HUES64 (cell line): ENCODE results near the gene ADGRA3.

Source experiments
- H3K27ac ChIP-seq: 2 replicates; pipeline ENCODE4 v1.7.0; 2013; ENCODE audit warnings: low read depth, low read length, inconsistent platforms
- H3K27me3 ChIP-seq: 2 replicates; pipeline ENCODE4 v1.6.1; 2013; ENCODE audit warnings: mild to moderate bottlenecking, low read length; ENCODE audit not compliant: insufficient read depth
- H3K36me3 ChIP-seq: 2 replicates; pipeline ENCODE4 v1.6.1; 2013; ENCODE audit warnings: mild to moderate bottlenecking, low read length; ENCODE audit not compliant: insufficient read depth
- H3K4me1 ChIP-seq: 2 replicates; pipeline ENCODE4 v1.6.1; 2013; ENCODE audit warnings: mild to moderate bottlenecking, low read length, moderate library complexity; ENCODE audit not compliant: insufficient read depth
- H3K4me3 ChIP-seq: 2 replicates; pipeline ENCODE4 v1.5.1; 2013; ENCODE audit warnings: mild to moderate bottlenecking, low read length, moderate library complexity
- H3K9ac ChIP-seq: 2 replicates; pipeline ENCODE4 v1.6.1; 2013; ENCODE audit warnings: mild to moderate bottlenecking, low read depth, low read length
- H3K9me3 ChIP-seq: 2 replicates; pipeline ENCODE4 v1.6.1; 2013; ENCODE audit warnings: low read depth, low read length; ENCODE audit not compliant: insufficient read depth
- WGBS: fragments of 150-250, 120-280 bp; methylation state at CpG from one replicate; pipeline ENCODE4 v1.1.7; 2013; ENCODE audit warnings: missing lambda C conversion rate; 5-methylcytosine and 5-hydroxymethylcytosine counted together

ADGRA3 gene

GRCh38 chr4:22531311-22532019, 15.6 kb upstream of the ADGRA3 start:
- Histone ChIP-seq H3K4me1 (no peaks in the 10 kb centered on the region), H3K4me3 (no peak overlapping the region), H3K27ac (no peak overlapping the region), H3K9me3 (peaks cover 23% of the 10 kb centered on the region), H3K9ac (no peak overlapping the region), H3K27me3 (no peaks in the 10 kb centered on the region), H3K36me3 (no peaks in the 10 kb centered on the region)
- 87% methylated on average over 4 of the region's 4 CpGs for WGBS

- Histone ChIP-seq H3K9me3 (no peaks in the 10 kb centered on the region), H3K4me1 (peaks cover 13% of the 10 kb centered on the region), H3K27me3 (no peaks in the 10 kb centered on the region), H3K36me3 (no peaks in the 10 kb centered on the region), H3K9ac (no peak overlapping the region), H3K4me3 (no peak overlapping the region), H3K27ac (no peak overlapping the region)
- 98% methylated on average over 3 of the region's 3 CpGs for WGBS
Observed at GRCh38 chr4:22524895-22525294, 9.0 kb upstream of the ADGRA3 start.

GRCh38 chr4:22522706-22523501, 7.0 kb upstream of the ADGRA3 start:
- WGBS = 41% methylated on average over 9 of the region's 9 CpGs
- no peak overlapping the region for H3K9ac ChIP-seq
- H3K27me3 ChIP-seq = no peaks in the 10 kb centered on the region
- no peaks in the 10 kb centered on the region for H3K36me3 ChIP-seq
- no peak overlapping the region; the same call in 1 of the 2 replicates for H3K27ac ChIP-seq
- no peaks in the 10 kb centered on the region for H3K9me3 ChIP-seq
- no peak overlapping the region for H3K4me3 ChIP-seq
- H3K4me1 ChIP-seq = peaks cover 13% of the 10 kb centered on the region

GRCh38 chr4:22522206-22522605, 6.3 kb upstream of the ADGRA3 start:
- peaks cover 13% of the 10 kb centered on the region for H3K4me1 ChIP-seq
- H3K9me3 ChIP-seq = no peaks in the 10 kb centered on the region
- H3K27ac ChIP-seq = no peak overlapping the region
- no peaks in the 10 kb centered on the region for H3K27me3 ChIP-seq
- no peak overlapping the region for H3K4me3 ChIP-seq
- no peak overlapping the region for H3K9ac ChIP-seq
- no peaks in the 10 kb centered on the region for H3K36me3 ChIP-seq
- WGBS = 92% methylated on average over 2 of the region's 2 CpGs

- H3K27me3 ChIP-seq = no peaks in the 10 kb centered on the region
- H3K9me3 ChIP-seq = no peaks in the 10 kb centered on the region
- peaks cover 19% of the 10 kb centered on the region for H3K4me1 ChIP-seq
- no peak overlapping the region for H3K9ac ChIP-seq
- no peaks in the 10 kb centered on the region for H3K36me3 ChIP-seq
- H3K27ac ChIP-seq = no peak overlapping the region
- H3K4me3 ChIP-seq = no peak overlapping the region
Observed at GRCh38 chr4:22521240-22521639, 5.4 kb upstream of the ADGRA3 start.

- H3K4me1 ChIP-seq = peaks cover 14% of the 10 kb centered on the region
- peak overlapping the region; percentile 97 for H3K9ac ChIP-seq
- H3K4me3 ChIP-seq = peak overlapping the region; percentile 74
- H3K27ac ChIP-seq = peak overlapping the region; percentile 93
- H3K36me3 ChIP-seq = no peaks in the 10 kb centered on the region
- H3K27me3 ChIP-seq = no peaks in the 10 kb centered on the region
- no peaks in the 10 kb centered on the region for H3K9me3 ChIP-seq
- WGBS = under 1% methylated on average over 80 of the region's 80 CpGs
Observed at GRCh38 chr4:22515145-22515887, 550 bp downstream of the ADGRA3 start.

GRCh38 chr4:22514481-22514880, 1.4 kb downstream of the ADGRA3 start:
- Histone ChIP-seq H3K4me3 (peak overlapping the region; percentile 74), H3K9ac (peak overlapping the region; percentile 97)

GRCh38 chr4:22514001-22514400, 1.9 kb downstream of the ADGRA3 start:
- Histone ChIP-seq H3K4me3 (peak overlapping the region; percentile 74), H3K27me3 (no peaks in the 10 kb centered on the region), H3K4me1 (peaks cover 14% of the 10 kb centered on the region), H3K9me3 (no peaks in the 10 kb centered on the region), H3K27ac (no peak overlapping the region), H3K9ac (peak overlapping the region; percentile 97), H3K36me3 (no peaks in the 10 kb centered on the region)
- WGBS = 56% methylated on average over 6 of the region's 6 CpGs

More at GRCh38 chr4:22514481-22514880, 1.4 kb downstream of the ADGRA3 start:
- Histone ChIP-seq H3K9me3 (no peaks in the 10 kb centered on the region), H3K27ac (peak overlapping the region; percentile 85), H3K27me3 (no peaks in the 10 kb centered on the region), H3K4me1 (peaks cover 14% of the 10 kb centered on the region), H3K36me3 (no peaks in the 10 kb centered on the region)
- WGBS = 4% methylated on average over 8 of the region's 8 CpGs

GRCh38 chr4:22512306-22512705, 3.6 kb downstream of the ADGRA3 start:
- H3K36me3 ChIP-seq = no peaks in the 10 kb centered on the region
- H3K9me3 ChIP-seq = no peaks in the 10 kb centered on the region
- 94% methylated on average over 2 of the region's 2 CpGs for WGBS
- H3K27me3 ChIP-seq = no peaks in the 10 kb centered on the region
- H3K9ac ChIP-seq = no peak overlapping the region
- no peak overlapping the region for H3K4me3 ChIP-seq
- H3K4me1 ChIP-seq = peaks cover 31% of the 10 kb centered on the region
- H3K27ac ChIP-seq = no peak overlapping the region

GRCh38 chr4:22510750-22511149, 5.1 kb downstream of the ADGRA3 start:
- H3K27ac ChIP-seq = no peak overlapping the region
- H3K36me3 ChIP-seq = no peaks in the 10 kb centered on the region
- peaks cover 36% of the 10 kb centered on the region for H3K4me1 ChIP-seq
- no CpG with 5 or more reads among the region's 1 CpG for WGBS
- H3K27me3 ChIP-seq = no peaks in the 10 kb centered on the region
- no peaks in the 10 kb centered on the region for H3K9me3 ChIP-seq
- no peak overlapping the region for H3K4me3 ChIP-seq
- H3K9ac ChIP-seq = no peak overlapping the region

GRCh38 chr4:22508376-22508775, 7.5 kb downstream of the ADGRA3 start:
- 92% methylated on average over 3 of the region's 3 CpGs for WGBS
- Histone ChIP-seq H3K9me3 (no peaks in the 10 kb centered on the region), H3K27ac (no peak overlapping the region), H3K4me1 (peaks cover 49% of the 10 kb centered on the region), H3K27me3 (no peaks in the 10 kb centered on the region), H3K9ac (no peak overlapping the region; the same call in 1 of the 2 replicates), H3K36me3 (no peaks in the 10 kb centered on the region), H3K4me3 (no peak overlapping the region)
